ENCODE data around the gene SRMS.

Gene SRMS

GRCh38 chr20:63522091-63522868, 25.3 kb downstream of the SRMS start:
- peaks cover 19 to 28% of the 10 kb centered on the region in 2 experiments for H3K4me1 ChIP-seq (ENCODE audit: control insufficient read depth in 1 of 2, insufficient read depth in 2 of 2, low read length in 2 of 2)
- H2BK120ac ChIP-seq (ENCODE audit: insufficient read depth, low read length, poor library complexity), result no peak overlapping the region
- no peak overlapping the region for H4K8ac ChIP-seq (ENCODE audit: low read depth, low read length)
- no peak overlapping the region for H2BK5ac ChIP-seq (ENCODE audit: low read depth, low read length, poor library complexity)
- peaks cover 16% of the 10 kb centered on the region for H3K79me2 ChIP-seq (ENCODE audit: control insufficient read depth, insufficient read depth, low read length, poor library complexity)
- H3K36me3 ChIP-seq (ENCODE audit: control insufficient read depth in 1 of 2, insufficient read depth in 2 of 2, low read length in 2 of 2), result peaks cover 19% of the 10 kb centered on the region in 2 experiments
- H2AFZ ChIP-seq (ENCODE audit: insufficient read depth, low read length, poor library complexity), result no peak overlapping the region
- H3K4ac ChIP-seq (ENCODE audit: low read depth, low read length), result peak overlapping the region; percentile 37
- H3K18ac ChIP-seq (ENCODE audit: low read length), result peak overlapping the region; percentile 24
- no peak overlapping the region for H4K91ac ChIP-seq (ENCODE audit: low read depth, low read length)
- DNase-seq, result no peak
- H3K9ac ChIP-seq (ENCODE audit: low read length), result no peak overlapping the region
- H4K12ac ChIP-seq (ENCODE audit: low read depth, low read length), result peak overlapping the region; percentile 32
- H2BK12ac ChIP-seq (ENCODE audit: low read length), result no peak overlapping the region
- H3K4me2 ChIP-seq (ENCODE audit: low read length), result peak overlapping the region; percentile 55
- WGBS (ENCODE audit: extremely low coverage, insufficient coverage, insufficient read length), result no CpG with 5 or more reads among the region's 13 CpGs
- peaks cover 10% of the 10 kb centered on the region for H3K9me3 ChIP-seq (ENCODE audit: insufficient read depth, low read depth, low read length)
- no peak overlapping the region for H2AK5ac ChIP-seq (ENCODE audit: low read length)
- no peak overlapping the region for H3K27ac ChIP-seq (ENCODE audit: low read depth, low read length)
- H3K4me3 ChIP-seq (ENCODE audit: low read depth, low read length), result peak overlapping the region; percentile 34
- no peak overlapping the region for H3K14ac ChIP-seq (ENCODE audit: low read length)
- no peaks in the 10 kb centered on the region for H3K27me3 ChIP-seq (ENCODE audit: insufficient read depth, low read length)
- H3K79me1 ChIP-seq (ENCODE audit: low read length), result peaks cover 13% of the 10 kb centered on the region
- no peak overlapping the region for H3K23ac ChIP-seq (ENCODE audit: low read length)

- H3K4ac ChIP-seq (ENCODE audit: low read depth, low read length), result peak overlapping the region; percentile 41
- H3K79me2 ChIP-seq (ENCODE audit: control insufficient read depth, insufficient read depth, low read length, poor library complexity), result peaks cover 16% of the 10 kb centered on the region
- H3K27me3 ChIP-seq (ENCODE audit: insufficient read depth, low read length), result no peaks in the 10 kb centered on the region
- no peak overlapping the region for H4K8ac ChIP-seq (ENCODE audit: low read depth, low read length)
- H4K91ac ChIP-seq (ENCODE audit: low read depth, low read length), result peak overlapping the region; percentile 77
- no peak overlapping the region for H2AK5ac ChIP-seq (ENCODE audit: low read length)
- no peak overlapping the region for H3K27ac ChIP-seq (ENCODE audit: low read depth, low read length)
- no peak for DNase-seq
- peaks cover 19% of the 10 kb centered on the region in 2 experiments for H3K36me3 ChIP-seq (ENCODE audit: control insufficient read depth in 1 of 2, insufficient read depth in 2 of 2, low read length in 2 of 2)
- H3K79me1 ChIP-seq (ENCODE audit: low read length), result peaks cover 13% of the 10 kb centered on the region
- peak overlapping the region; percentile 84 for H4K12ac ChIP-seq (ENCODE audit: low read depth, low read length)
- peak overlapping the region; percentile 99 for H3K4me2 ChIP-seq (ENCODE audit: low read length)
- peak overlapping the region; percentile 77 for H3K18ac ChIP-seq (ENCODE audit: low read length)
- H3K14ac ChIP-seq (ENCODE audit: low read length), result peak overlapping the region; percentile 18
- peak overlapping the region; percentile 11 for H2BK120ac ChIP-seq (ENCODE audit: insufficient read depth, low read length, poor library complexity)
- no peak overlapping the region for H3K23ac ChIP-seq (ENCODE audit: low read length)
- no peak overlapping the region for H2BK5ac ChIP-seq (ENCODE audit: low read depth, low read length, poor library complexity)
- peak overlapping the region; percentile 86 for H3K9ac ChIP-seq (ENCODE audit: low read length)
- WGBS (ENCODE audit: extremely low coverage, insufficient coverage, insufficient read length), result no CpG with 5 or more reads among the region's 23 CpGs
- H3K9me3 ChIP-seq (ENCODE audit: insufficient read depth, low read depth, low read length), result peaks cover 10% of the 10 kb centered on the region
- peak overlapping the region; percentile 37 for H2AFZ ChIP-seq (ENCODE audit: insufficient read depth, low read length, poor library complexity)
- peak overlapping the region; percentile 96 for H3K4me3 ChIP-seq (ENCODE audit: low read depth, low read length)
- no peak overlapping the region for H2BK12ac ChIP-seq (ENCODE audit: low read length)
- peaks cover 19 to 28% of the 10 kb centered on the region in 2 experiments for H3K4me1 ChIP-seq (ENCODE audit: control insufficient read depth in 1 of 2, insufficient read depth in 2 of 2, low read length in 2 of 2)
Measured at GRCh38 chr20:63521602-63522001, 25.9 kb downstream of the SRMS start.

GRCh38 chr20:63520934-63521601, 26.5 kb downstream of the SRMS start:
- no peak overlapping the region for H3K23ac ChIP-seq (ENCODE audit: low read length)
- H3K79me2 ChIP-seq (ENCODE audit: control insufficient read depth, insufficient read depth, low read length, poor library complexity), result peaks cover 16% of the 10 kb centered on the region
- no peak overlapping the region for H2BK120ac ChIP-seq (ENCODE audit: insufficient read depth, low read length, poor library complexity)
- no peak overlapping the region for H2BK12ac ChIP-seq (ENCODE audit: low read length)
- WGBS (ENCODE audit: extremely low coverage, insufficient coverage, insufficient read length), result no CpG with 5 or more reads among the region's 68 CpGs
- H3K27ac ChIP-seq (ENCODE audit: low read depth, low read length), result peak overlapping the region; percentile 57
- peak overlapping the region; percentile 77 for H3K18ac ChIP-seq (ENCODE audit: low read length)
- peaks cover 10% of the 10 kb centered on the region for H3K9me3 ChIP-seq (ENCODE audit: insufficient read depth, low read depth, low read length)
- peak overlapping the region; percentile 37 for H2AFZ ChIP-seq (ENCODE audit: insufficient read depth, low read length, poor library complexity)
- peak overlapping the region; percentile 57 for H4K8ac ChIP-seq (ENCODE audit: low read depth, low read length)
- H3K4me1 ChIP-seq (ENCODE audit: control insufficient read depth in 1 of 2, insufficient read depth in 2 of 2, low read length in 2 of 2), result peaks cover 19 to 28% of the 10 kb centered on the region in 2 experiments
- H3K9ac ChIP-seq (ENCODE audit: low read length), result peak overlapping the region; percentile 86
- peak overlapping the region; percentile 96 for H3K4me3 ChIP-seq (ENCODE audit: low read depth, low read length)
- peak overlapping the region; percentile 99 for H3K4me2 ChIP-seq (ENCODE audit: low read length)
- H3K14ac ChIP-seq (ENCODE audit: low read length), result peak overlapping the region; percentile 76
- H3K4ac ChIP-seq (ENCODE audit: low read depth, low read length), result peak overlapping the region; percentile 41
- H3K36me3 ChIP-seq (ENCODE audit: control insufficient read depth in 1 of 2, insufficient read depth in 2 of 2, low read length in 2 of 2), result peaks cover 19% of the 10 kb centered on the region in 2 experiments
- peaks cover 13% of the 10 kb centered on the region for H3K79me1 ChIP-seq (ENCODE audit: low read length)
- no peaks in the 10 kb centered on the region for H3K27me3 ChIP-seq (ENCODE audit: insufficient read depth, low read length)
- peak overlapping the region; percentile 1 for H2AK5ac ChIP-seq (ENCODE audit: low read length)
- H4K12ac ChIP-seq (ENCODE audit: low read depth, low read length), result peak overlapping the region; percentile 84
- H4K91ac ChIP-seq (ENCODE audit: low read depth, low read length), result peak overlapping the region; percentile 77
- peak in 1 of 2 donors; percentile 25 for DNase-seq
- H2BK5ac ChIP-seq (ENCODE audit: low read depth, low read length, poor library complexity), result peak overlapping the region; percentile 58

- Histone ChIP-seq H3K14ac (ENCODE audit: low read length) (peak within 1 kb of the TSS; percentile 76), H2AK5ac (ENCODE audit: low read length) (peak within 1 kb of the TSS; percentile 71), H3K27ac (ENCODE audit: low read depth, low read length) (peak within 1 kb of the TSS; percentile 82), H2BK5ac (ENCODE audit: low read depth, low read length, poor library complexity) (peak within 1 kb of the TSS; percentile 68), H3K9ac (ENCODE audit: low read length) (peak within 1 kb of the TSS; percentile 86), H3K4me1 (ENCODE audit: control insufficient read depth in 1 of 2, insufficient read depth in 2 of 2, low read length in 2 of 2) (peaks cover 19 to 28% of the 10 kb centered on the region in 2 experiments), H3K18ac (ENCODE audit: low read length) (peak within 1 kb of the TSS; percentile 77), H4K8ac (ENCODE audit: low read depth, low read length) (peak within 1 kb of the TSS; percentile 82), H3K79me2 (ENCODE audit: control insufficient read depth, insufficient read depth, low read length, poor library complexity) (peaks cover 16% of the 10 kb centered on the region), H3K4me3 (ENCODE audit: low read depth, low read length) (peak within 1 kb of the TSS; percentile 96), H3K27me3 (ENCODE audit: insufficient read depth, low read length) (no peaks in the 10 kb centered on the region), H3K23ac (ENCODE audit: low read length) (no peak within 1 kb of the TSS), H3K4me2 (ENCODE audit: low read length) (peak within 1 kb of the TSS; percentile 99), H3K9me3 (ENCODE audit: insufficient read depth, low read depth, low read length) (peaks cover 10% of the 10 kb centered on the region), H3K4ac (ENCODE audit: low read depth, low read length) (peak within 1 kb of the TSS; percentile 41), H3K79me1 (ENCODE audit: low read length) (peaks cover 13% of the 10 kb centered on the region), H2AFZ (ENCODE audit: insufficient read depth, low read length, poor library complexity) (peak within 1 kb of the TSS; percentile 89), H4K12ac (ENCODE audit: low read depth, low read length) (peak within 1 kb of the TSS; percentile 84), H2BK12ac (ENCODE audit: low read length) (no peak within 1 kb of the TSS), H3K36me3 (ENCODE audit: control insufficient read depth in 1 of 2, insufficient read depth in 2 of 2, low read length in 2 of 2) (peaks cover 19% of the 10 kb centered on the region in 2 experiments), H2BK120ac (ENCODE audit: insufficient read depth, low read length, poor library complexity) (peak within 1 kb of the TSS; percentile 26), H4K91ac (ENCODE audit: low read depth, low read length) (peak within 1 kb of the TSS; percentile 77)
- DNase-seq, result peak; percentile 18 to 57
- WGBS (ENCODE audit: extremely low coverage, insufficient coverage, insufficient read length), result no CpG with 5 or more reads among the region's 64 CpGs
Measured at GRCh38 chr20:63520504-63520933, 27.0 kb downstream of the SRMS start, which contains the start of gene PPDPF. PPDPF (plus strand) TSS chr20:63520765; CDS start chr20:63521309, 544 bp downstream.
